ENCODE measurements around the gene HSBP1L1. TPM values are rescaled to one million over a fixed set of nuclear protein-coding genes. Genes with fewer than 3 reads are reported as not detected.

Gene HSBP1L1
- polyA plus RNA-seq, 1 of the 3 experiments (the other 2 are of a cell fraction) = 7.4 TPM

- Histone ChIP-seq H3K79me2 (ENCODE audit: insufficient read depth) (peaks cover 72% of the 10 kb centered on the region), H3K27ac (ENCODE audit: low read depth in 2 of 2, low read length in 1 of 2) (no peak overlapping the region), H3K36me3 (replicated peaks in 1 of 2; ENCODE audit: control insufficient read depth in 1 of 2, insufficient read depth in 2 of 2, low read length in 1 of 2) (peaks cover 27 to 59% of the 10 kb centered on the region in 2 experiments), H4K20me1 (ENCODE audit: insufficient read depth) (peaks cover 56% of the 10 kb centered on the region), H3K9me2 (no peaks in the 10 kb centered on the region), H3F3A (replicated peaks; ENCODE audit: insufficient read depth) (peaks cover 5% of the 10 kb centered on the region), H3K9ac (no peak overlapping the region), H3K4me2 (no peak overlapping the region), H3K4me1 (ENCODE audit: control insufficient read depth in 1 of 2, insufficient read depth in 2 of 2, low read depth in 1 of 2, low read length in 1 of 2) (no peaks in the 10 kb centered on the region; a peak in 1 of 4 replicates), H3K27me3 (ENCODE audit: insufficient read depth) (no peaks in the 10 kb centered on the region), H3K4me3 (ENCODE audit: low read depth in 2 of 2, low read length in 1 of 2) (no peak overlapping the region), H2AFZ (ENCODE audit: low read depth) (no peak overlapping the region), H3K9me3 (no peaks in the 10 kb centered on the region)
- TF ChIP-seq FOSL2 (IDR thresholded peaks at IDR 0.05; ENCODE audit: borderline replicate concordance, low read depth) (no peak), PBX3 (IDR thresholded peaks at IDR 0.05) (no peak), POLR2AphosphoS5 (IDR thresholded peaks at IDR 0.05; ENCODE audit: low read depth, low read length) (no peak), RFX5 (IDR thresholded peaks at IDR 0.05; ENCODE audit: low read length) (no peak), NFIC (IDR thresholded peaks at IDR 0.05; ENCODE audit: borderline replicate concordance) (no peak)
- DNase-seq = no peak
- ChIA-PET POLR2A (no interaction called here), CTCF (interaction anchor here (1.5 kb wide), 1 partner anchor 11 kb away, joined by 3 read pairs; no protein-coding TSS in a partner anchor)
- 100% methylated on average over 4 of the region's 4 CpGs for WGBS (ENCODE audit: low lambda C conversion rate)
Observed at GRCh38 chr18:79974025-79974654, 9.7 kb downstream of the HSBP1L1 start.

GRCh38 chr18:79975043-79975442, 10.6 kb downstream of the HSBP1L1 start:
- WGBS (ENCODE audit: low lambda C conversion rate) = 97% methylated on average over 4 of the region's 4 CpGs
- H3F3A ChIP-seq (replicated peaks; ENCODE audit: insufficient read depth) = peaks cover 5% of the 10 kb centered on the region
- no peaks in the 10 kb centered on the region for H3K27me3 ChIP-seq (ENCODE audit: insufficient read depth)
- no peak overlapping the region for H3K9ac ChIP-seq
- no peak overlapping the region for H3K27ac ChIP-seq (ENCODE audit: low read depth in 2 of 2, low read length in 1 of 2)
- H3K4me3 ChIP-seq (ENCODE audit: low read depth in 2 of 2, low read length in 1 of 2) = no peak overlapping the region
- TF ChIP-seq TCF12 (IDR thresholded peaks at IDR 0.05) = no peak
- TF ChIP-seq GABPA (IDR thresholded peaks at IDR 0.05; ENCODE audit: low read depth) = no peak
- no peak for TF ChIP-seq CHD2 (IDR thresholded peaks at IDR 0.05; ENCODE audit: low read length, partially characterized antibody)
- no peak for TF ChIP-seq RFX5 (IDR thresholded peaks at IDR 0.05; ENCODE audit: low read length)
- no peak for TF ChIP-seq MXI1 (IDR thresholded peaks at IDR 0.05; ENCODE audit: low read depth, low read length)
- TF ChIP-seq FOSL2 (IDR thresholded peaks at IDR 0.05; ENCODE audit: borderline replicate concordance, low read depth) = no peak
- TF ChIP-seq ZBTB33 (IDR thresholded peaks at IDR 0.05; ENCODE audit: borderline replicate concordance, low read depth) = no peak
- TF ChIP-seq RCOR1 (IDR thresholded peaks at IDR 0.05; ENCODE audit: low read length) = no peak
- no peak for TF ChIP-seq TEAD4 (IDR thresholded peaks at IDR 0.05; ENCODE audit: borderline replicate concordance, insufficient read depth)
- TF ChIP-seq NRF1 (IDR thresholded peaks at IDR 0.05; ENCODE audit: low read depth, low read length) = no peak
- TF ChIP-seq RXRA (IDR thresholded peaks at IDR 0.05; ENCODE audit: borderline replicate concordance, low read depth) = no peak
- TF ChIP-seq EP300 (IDR thresholded peaks at IDR 0.05; ENCODE audit: borderline replicate concordance in 1 of 2, low read depth in 1 of 2, low read length in 1 of 2) = no peak
- TF ChIP-seq FOXM1 (IDR thresholded peaks at IDR 0.05; ENCODE audit: low read depth) = no peak
- TF ChIP-seq SIN3A (IDR thresholded peaks at IDR 0.05; ENCODE audit: borderline replicate concordance, low read depth, low read length) = no peak
- TF ChIP-seq SMC3 (IDR thresholded peaks at IDR 0.05; ENCODE audit: low read depth, low read length) = no peak
- TF ChIP-seq ELF1 (IDR thresholded peaks at IDR 0.05) = no peak
- TF ChIP-seq TAF1 (IDR thresholded peaks at IDR 0.05; ENCODE audit: borderline replicate concordance, low read depth, low read length) = no peak
- H3K4me1 ChIP-seq (ENCODE audit: control insufficient read depth in 1 of 2, insufficient read depth in 2 of 2, low read depth in 1 of 2, low read length in 1 of 2) = no peaks in the 10 kb centered on the region; a peak in 1 of 4 replicates
- ChIA-PET POLR2A (no interaction called here), CTCF (no interaction called here)
- DNase-seq = no peak
- H3K36me3 ChIP-seq (replicated peaks in 1 of 2; ENCODE audit: control insufficient read depth in 1 of 2, insufficient read depth in 2 of 2, low read length in 1 of 2) = peaks cover 29 to 58% of the 10 kb centered on the region in 2 experiments
- H3K79me2 ChIP-seq (ENCODE audit: insufficient read depth) = peaks cover 82% of the 10 kb centered on the region
- H3K9me3 ChIP-seq = no peaks in the 10 kb centered on the region
- peaks cover 65% of the 10 kb centered on the region for H4K20me1 ChIP-seq (ENCODE audit: insufficient read depth)
- H2AFZ ChIP-seq (ENCODE audit: low read depth) = no peak overlapping the region
- no peak overlapping the region for H3K4me2 ChIP-seq
- H3K9me2 ChIP-seq = no peaks in the 10 kb centered on the region
